H54 (cell line): Measurements from ENCODE around the gene ERC2.

Experiments used
- DNase-seq: peaks from one replicate; pipeline ENCODE4 v3.0.0; 2011; ENCODE audit warnings: low spot score, mixed read lengths; ENCODE audit not compliant: insufficient read length
- FAIRE-seq: peaks from 3 replicates; lab custom pipeline; 2011; peaks lifted over from hg19 to GRCh38; lab: Jason Lieb, UNC
- POLR2A ChIP-seq: IDR thresholded peaks from 2 replicates; pipeline ENCODE4 v1.6.1; 2011; ENCODE audit warnings: low read depth, mild to moderate bottlenecking, low read length

The ERC2 gene

DNA sequence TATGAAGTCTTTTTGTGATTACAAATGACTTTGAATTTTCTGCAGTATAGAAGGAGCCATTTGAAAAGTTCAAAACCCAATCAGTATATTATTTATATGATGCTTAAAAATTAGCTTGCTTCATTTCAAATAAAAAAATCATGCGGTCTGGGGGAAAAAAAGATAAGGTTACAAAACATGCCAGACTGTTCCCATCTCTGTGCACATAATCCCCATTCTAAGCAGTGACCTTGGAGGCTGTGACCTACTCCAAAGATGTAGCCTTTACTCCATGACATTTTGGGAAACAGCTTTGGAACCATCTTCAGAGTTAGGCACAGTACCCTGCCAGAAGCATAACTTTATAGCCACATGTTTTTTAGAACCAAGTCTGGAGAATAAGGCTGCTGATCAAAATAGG, 533.5 kb downstream of the ERC2 start:
- TF ChIP-seq POLR2A = no peak
- FAIRE-seq = no peak
- DNase-seq = no peak

DNA sequence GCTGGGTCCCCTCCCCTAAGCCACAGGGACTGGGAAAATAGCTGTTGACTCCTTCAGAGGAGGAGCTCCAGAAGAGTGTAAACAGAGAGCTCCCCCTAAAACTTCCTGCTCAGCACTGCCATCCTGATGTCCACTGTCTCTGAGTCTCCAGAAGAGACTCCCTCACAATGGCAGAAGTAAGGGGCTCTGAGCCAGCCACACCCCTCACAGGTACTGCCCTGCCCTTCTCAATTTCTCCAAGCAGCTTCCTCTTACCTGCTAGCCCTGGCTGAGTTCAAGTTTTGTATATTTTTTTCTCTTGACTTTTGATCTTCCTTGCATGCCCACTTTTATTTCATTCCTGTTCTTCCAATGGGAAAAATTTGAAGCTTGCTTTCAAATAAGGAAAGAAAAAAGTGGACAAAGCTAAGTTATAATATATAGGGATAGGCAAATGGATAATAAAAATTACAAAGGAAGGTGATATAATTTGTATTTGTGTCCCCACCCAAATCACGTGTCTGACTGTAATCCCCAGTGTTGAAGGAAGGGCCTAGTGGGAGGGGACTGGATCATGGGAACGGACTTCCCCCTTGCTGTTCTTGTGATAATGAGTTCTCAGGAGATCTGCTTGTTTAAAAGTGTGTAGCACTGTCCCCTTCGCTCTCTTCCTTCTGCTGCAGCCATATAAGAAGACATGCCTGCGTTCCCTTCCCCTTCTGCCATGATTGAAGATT, 539.0 kb downstream of the ERC2 start:
- TF ChIP-seq POLR2A = no peak
- FAIRE-seq (no peak), DNase-seq (no peak)

- TF ChIP-seq POLR2A = no peak
- DNase-seq (no peak), FAIRE-seq (no peak)
Observed at GRCh38 chr3:55923626-55924025, 544.6 kb downstream of the ERC2 start.

DNA sequence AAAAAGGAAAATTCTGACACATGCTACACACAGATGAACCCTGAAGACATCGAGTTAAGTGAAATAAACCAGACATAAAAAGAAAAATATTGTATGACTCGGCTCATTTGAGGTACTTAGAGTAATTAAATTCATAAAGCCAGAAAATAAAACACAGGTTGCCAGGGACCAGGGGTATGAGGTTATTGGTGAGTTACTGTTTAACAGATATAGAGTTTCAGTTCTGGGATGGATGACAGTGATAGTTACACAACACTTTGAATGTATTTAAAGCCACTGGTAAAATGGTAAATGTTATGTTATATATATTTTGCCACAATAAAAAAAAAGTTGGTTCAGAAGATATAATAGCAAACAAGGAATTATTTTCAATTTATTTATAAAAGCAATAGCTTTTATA, 545.1 kb downstream of the ERC2 start:
- FAIRE-seq = no peak
- no peak for DNase-seq
- no peak for TF ChIP-seq POLR2A

DNA sequence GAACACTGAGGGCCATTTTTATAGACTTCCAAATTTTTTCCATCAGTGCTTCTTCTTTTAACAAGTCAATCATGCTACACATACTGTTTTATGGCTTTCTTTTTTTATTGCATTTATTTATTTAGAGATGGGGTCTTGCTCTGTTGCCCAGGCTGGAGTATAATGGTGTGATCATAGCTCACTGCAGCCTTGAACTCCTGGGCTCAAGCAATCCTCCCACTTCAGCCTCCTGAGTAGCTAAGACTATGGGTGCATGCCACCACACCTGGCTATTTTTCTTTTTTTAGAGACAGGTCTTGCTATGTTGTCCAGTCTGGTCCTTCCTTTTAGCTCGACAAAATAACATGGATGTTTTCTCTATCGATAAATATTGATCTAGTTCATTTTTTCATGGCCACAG, 555.4 kb downstream of the ERC2 start:
- TF ChIP-seq POLR2A = no peak
- DNase-seq (no peak), FAIRE-seq (no peak)

GRCh38 chr3:55911266-55911665, 557.0 kb downstream of the ERC2 start:
- no peak for FAIRE-seq
- no peak for TF ChIP-seq POLR2A
- DNase-seq = no peak

GRCh38 chr3:55910543-55910942, 557.7 kb downstream of the ERC2 start:
- FAIRE-seq (no peak), DNase-seq (no peak)
- no peak for TF ChIP-seq POLR2A

GRCh38 chr3:55909373-55909772, 558.9 kb downstream of the ERC2 start:
- FAIRE-seq (no peak), DNase-seq (no peak)

GRCh38 chr3:55907616-55908015, 560.7 kb downstream of the ERC2 start:
- DNase-seq (no peak), FAIRE-seq (no peak)
- no peak for TF ChIP-seq POLR2A

More at GRCh38 chr3:55909373-55909772, 558.9 kb downstream of the ERC2 start:
- no peak for TF ChIP-seq POLR2A

- FAIRE-seq = no peak
- TF ChIP-seq POLR2A = no peak
- DNase-seq = no peak
Observed at GRCh38 chr3:55906896-55907295, 561.4 kb downstream of the ERC2 start.

- no peak for TF ChIP-seq POLR2A
- DNase-seq (no peak), FAIRE-seq (no peak)
Observed at GRCh38 chr3:55904716-55905115, 563.6 kb downstream of the ERC2 start.

DNA sequence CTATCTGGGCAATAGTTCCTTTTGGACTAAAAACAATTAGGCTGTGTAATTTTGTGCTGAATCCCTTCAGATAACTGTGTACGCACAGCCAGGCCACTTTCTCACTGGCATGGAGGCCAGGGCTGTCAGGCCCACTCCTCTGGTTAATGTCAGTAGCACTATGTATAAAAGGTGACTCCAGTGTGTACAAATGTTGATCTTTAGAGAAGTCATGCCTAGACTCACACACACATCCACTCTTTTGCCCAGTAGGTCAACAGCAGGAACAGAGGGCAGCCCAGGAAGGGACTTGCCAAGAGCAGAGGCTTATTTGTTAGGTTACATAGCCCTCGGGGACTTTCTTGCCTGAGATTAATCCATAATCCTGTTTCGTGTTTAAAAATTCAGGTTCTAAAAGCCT, 564.6 kb downstream of the ERC2 start:
- no peak for DNase-seq
- no peak for FAIRE-seq
- TF ChIP-seq POLR2A = no peak

DNA sequence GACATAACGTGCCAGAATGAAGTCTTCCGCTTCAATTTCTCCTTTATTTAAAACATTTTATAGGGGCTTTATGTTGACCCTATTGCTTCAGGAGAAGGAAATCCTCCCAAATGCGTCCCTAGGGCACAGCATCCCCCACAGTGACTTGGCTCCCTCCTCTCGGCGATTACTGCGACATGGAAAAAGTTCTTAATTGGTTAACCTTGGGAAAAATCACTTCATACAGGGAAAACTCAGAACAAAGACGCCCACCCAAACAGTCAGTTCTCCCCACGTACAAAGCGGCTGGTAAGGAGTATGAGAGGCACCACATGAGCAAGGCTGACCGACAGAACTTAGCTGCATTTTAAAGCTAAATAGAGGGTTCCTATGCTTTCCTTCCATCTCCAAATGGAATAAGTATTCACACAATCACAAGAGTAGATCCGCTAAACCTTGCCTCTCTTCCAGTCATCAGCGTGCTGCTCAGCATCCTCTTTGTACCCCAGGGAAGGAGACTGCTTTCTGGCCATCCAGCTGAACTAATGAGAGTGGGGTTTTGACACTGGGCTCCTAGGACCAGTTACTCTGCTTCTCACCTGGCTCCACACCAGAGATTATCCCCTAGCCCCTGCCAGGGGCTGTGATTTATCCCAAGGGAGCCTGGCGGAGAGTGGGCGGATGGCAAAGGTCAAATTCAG, 565.9 kb downstream of the ERC2 start:
- DNase-seq (no peak), FAIRE-seq (no peak)
- no peak for TF ChIP-seq POLR2A

- no peak for FAIRE-seq
- no peak for TF ChIP-seq POLR2A
Observed at GRCh38 chr3:55899887-55900286, 568.4 kb downstream of the ERC2 start.

More at GRCh38 chr3:55899887-55900286, 568.4 kb downstream of the ERC2 start:
- no peak for DNase-seq
